Activated naive CD8-positive, alpha-beta T cell treated with anti-CD3 and anti-CD28 coated beads, Interleukin-2, amount 50 U/mL, for 24 hours (primary cell): ENCODE data around the gene GPR4.
A peak's percentile ranks its signal among the peaks of the same experiment; 100 is the strongest.

Experiments
- ATAC-seq: fragments of 150-1000 bp; cut with Tn5 transposase; one replicate; pipeline ENCODE4 v1.10.0; 2021
- DNase-seq: peaks from one replicate; pipeline ENCODE4 v3.0.0; 2021
- H3K27ac Mint-ChIP-seq: one replicate; pipeline ENCODE4 v1.8.0; 2021; ENCODE audit warnings: mild to moderate bottlenecking, mixed read lengths
- H3K27me3 Mint-ChIP-seq: one replicate; pipeline ENCODE4 v1.8.0; 2021; ENCODE audit warnings: mixed read lengths
- H3K36me3 Mint-ChIP-seq: one replicate; pipeline ENCODE4 v1.8.0; 2021; ENCODE audit warnings: low read depth, mixed read lengths
- H3K4me1 Mint-ChIP-seq: one replicate; pipeline ENCODE4 v1.8.0; 2021; ENCODE audit warnings: mixed read lengths
- H3K4me3 Mint-ChIP-seq: one replicate; pipeline ENCODE4 v1.8.0; 2021; ENCODE audit warnings: mild to moderate bottlenecking, moderate library complexity, mixed read lengths
- H3K9me3 Mint-ChIP-seq: one replicate; pipeline ENCODE4 v1.8.0; 2021; ENCODE audit warnings: mixed read lengths

GPR4 gene

GRCh38 chr19:45564131-45564780, 37.8 kb downstream of the GPR4 start:
- Mint-ChIP-seq H3K27me3 (no peaks in the 10 kb centered on the region), H3K4me3 (no peak overlapping the region), H3K9me3 (no peaks in the 10 kb centered on the region), H3K27ac (peak overlapping the region; percentile 35), H3K4me1 (peaks cover 34% of the 10 kb centered on the region), H3K36me3 (peaks cover 2% of the 10 kb centered on the region)
- DNase-seq (no peak), ATAC-seq (peak; percentile 32)

GRCh38 chr19:45560686-45561085, 41.3 kb downstream of the GPR4 start:
- DNase-seq (no peak), ATAC-seq (no peak)
- H3K9me3 Mint-ChIP-seq = no peaks in the 10 kb centered on the region
- H3K27me3 Mint-ChIP-seq = no peaks in the 10 kb centered on the region
- peaks cover 43% of the 10 kb centered on the region for H3K4me1 Mint-ChIP-seq
- H3K36me3 Mint-ChIP-seq = peaks cover 2% of the 10 kb centered on the region
- no peak overlapping the region for H3K4me3 Mint-ChIP-seq
- no peak overlapping the region for H3K27ac Mint-ChIP-seq

DNA sequence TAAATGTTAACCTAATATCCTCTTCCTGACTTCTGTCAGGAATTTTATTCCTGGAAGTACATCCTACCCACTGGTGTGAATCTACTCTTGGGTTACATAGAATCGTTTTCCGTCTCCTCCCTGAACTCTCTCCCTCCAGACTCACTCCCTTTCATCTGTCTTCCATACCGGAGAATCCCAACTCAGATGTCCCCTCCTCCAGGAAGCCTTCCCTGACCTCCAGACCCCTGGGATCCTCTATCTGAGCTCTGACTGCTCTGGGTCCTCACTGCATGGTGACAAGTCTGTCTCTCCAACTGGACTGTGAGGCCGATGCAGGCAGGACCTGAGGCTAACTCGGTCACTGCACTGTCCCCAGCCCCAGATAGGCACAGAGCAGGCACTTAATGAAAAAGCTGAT, 42.0 kb downstream of the GPR4 start:
- Mint-ChIP-seq H3K9me3 (no peaks in the 10 kb centered on the region), H3K27me3 (no peaks in the 10 kb centered on the region), H3K27ac (no peak overlapping the region), H3K4me3 (no peak overlapping the region), H3K4me1 (peaks cover 43% of the 10 kb centered on the region), H3K36me3 (peaks cover 2% of the 10 kb centered on the region)
- DNase-seq = no peak
- ATAC-seq = no peak

- peak; percentile 96 for ATAC-seq
- Mint-ChIP-seq H3K27ac (no peak overlapping the region), H3K4me1 (peaks cover 35% of the 10 kb centered on the region), H3K27me3 (no peaks in the 10 kb centered on the region), H3K36me3 (peaks cover 2% of the 10 kb centered on the region), H3K9me3 (no peaks in the 10 kb centered on the region), H3K4me3 (no peak overlapping the region)
- peak; percentile 72 for DNase-seq
These were observed 43.6 kb downstream of the GPR4 start for GRCh38 chr19:45558399-45558878.

DNA sequence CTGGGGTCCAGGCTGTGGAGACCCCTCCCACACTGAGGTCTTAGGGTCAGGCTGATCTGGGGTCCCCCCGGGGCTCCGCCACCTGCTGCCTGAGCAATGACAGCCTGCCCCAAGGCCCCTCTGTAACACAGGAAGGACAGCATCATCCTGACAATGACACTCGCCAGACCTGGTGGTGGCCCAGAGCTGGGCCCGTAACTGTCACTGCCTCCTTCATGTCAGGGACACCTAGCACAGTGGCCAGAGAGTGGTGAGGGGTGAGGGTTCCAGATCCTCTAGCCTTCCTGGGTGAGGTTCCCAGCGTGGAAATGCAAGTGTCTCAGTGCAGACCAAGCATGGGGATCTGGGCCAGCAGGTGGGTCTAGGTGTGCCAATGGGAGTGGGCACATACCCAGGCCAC, 45.2 kb downstream of the GPR4 start:
- DNase-seq (no peak), ATAC-seq (no peak)
- peaks cover 5% of the 10 kb centered on the region for H3K36me3 Mint-ChIP-seq
- no peaks in the 10 kb centered on the region for H3K9me3 Mint-ChIP-seq
- no peak overlapping the region for H3K4me3 Mint-ChIP-seq
- no peaks in the 10 kb centered on the region for H3K27me3 Mint-ChIP-seq
- H3K27ac Mint-ChIP-seq = no peak overlapping the region
- peaks cover 22% of the 10 kb centered on the region for H3K4me1 Mint-ChIP-seq

- Mint-ChIP-seq H3K27ac (no peak overlapping the region), H3K4me3 (no peak overlapping the region), H3K27me3 (no peaks in the 10 kb centered on the region), H3K4me1 (peaks cover 10% of the 10 kb centered on the region), H3K9me3 (no peaks in the 10 kb centered on the region), H3K36me3 (peaks cover 3% of the 10 kb centered on the region)
- ATAC-seq = no peak
- DNase-seq = no peak
These were observed 47.5 kb downstream of the GPR4 start for GRCh38 chr19:45554481-45554880.

DNA sequence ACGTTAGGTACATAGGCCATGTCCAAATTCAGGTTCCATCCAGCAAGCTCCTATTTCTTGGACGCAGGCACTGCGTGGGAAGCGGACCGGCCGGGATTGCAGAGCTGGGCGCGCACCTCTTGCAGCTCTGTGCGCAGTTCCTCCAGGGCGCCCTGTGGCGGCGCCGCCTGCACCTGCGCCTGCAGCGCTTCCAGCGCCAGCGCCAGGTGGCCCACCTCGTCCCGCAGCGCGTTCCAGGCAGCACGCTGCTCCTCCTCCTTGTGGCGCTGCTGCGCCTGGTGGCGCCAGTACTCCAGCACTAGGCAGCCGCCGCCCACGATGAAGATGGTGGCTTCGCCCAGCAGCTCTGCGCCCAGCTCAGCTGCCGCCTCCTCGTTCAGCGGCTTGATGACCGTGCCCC, 48.5 kb downstream of the GPR4 start:
- DNase-seq = no peak
- peaks cover 3% of the 10 kb centered on the region for H3K4me1 Mint-ChIP-seq
- H3K9me3 Mint-ChIP-seq = no peaks in the 10 kb centered on the region
- ATAC-seq = no peak
- H3K36me3 Mint-ChIP-seq = peaks cover 3% of the 10 kb centered on the region
- no peak overlapping the region for H3K4me3 Mint-ChIP-seq
- no peaks in the 10 kb centered on the region for H3K27me3 Mint-ChIP-seq
- no peak overlapping the region for H3K27ac Mint-ChIP-seq

GRCh38 chr19:45547965-45548609, 53.9 kb downstream of the GPR4 start:
- ATAC-seq (no peak), DNase-seq (no peak)
- Mint-ChIP-seq H3K27ac (no peak overlapping the region), H3K4me3 (no peak overlapping the region), H3K9me3 (no peaks in the 10 kb centered on the region), H3K27me3 (no peaks in the 10 kb centered on the region), H3K4me1 (no peaks in the 10 kb centered on the region), H3K36me3 (peaks cover 3% of the 10 kb centered on the region)

GRCh38 chr19:45547211-45547770, 54.7 kb downstream of the GPR4 start:
- DNase-seq = no peak

DNA sequence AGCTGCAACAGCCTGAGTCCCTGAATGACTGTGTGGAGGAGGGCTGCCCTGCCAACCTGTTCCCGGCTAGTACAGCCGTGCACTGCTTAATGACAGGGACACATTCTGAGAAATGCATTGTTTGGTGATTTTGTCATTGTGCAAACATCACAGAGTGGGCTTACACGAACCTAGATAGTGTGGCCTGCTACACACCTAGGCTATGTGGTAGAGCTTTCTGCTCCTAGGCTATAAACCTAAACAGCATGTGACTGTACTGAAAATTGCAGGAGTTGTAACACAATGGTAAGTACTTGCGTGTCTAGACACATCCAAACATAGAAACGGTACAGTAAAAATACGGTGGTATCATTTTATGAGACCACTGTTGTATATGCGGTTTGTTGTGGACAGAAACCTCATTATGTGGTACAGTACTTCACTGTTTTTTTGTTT, 59.8 kb downstream of the GPR4 start:
- H3K4me3 Mint-ChIP-seq = no peak overlapping the region
- DNase-seq (no peak), ATAC-seq (no peak)
- H3K4me1 Mint-ChIP-seq = no peaks in the 10 kb centered on the region
- peaks cover 8% of the 10 kb centered on the region for H3K36me3 Mint-ChIP-seq
- no peaks in the 10 kb centered on the region for H3K27me3 Mint-ChIP-seq
- H3K9me3 Mint-ChIP-seq = peaks cover 4% of the 10 kb centered on the region
- no peak overlapping the region for H3K27ac Mint-ChIP-seq

More at GRCh38 chr19:45547211-45547770, 54.7 kb downstream of the GPR4 start:
- ATAC-seq = no peak
- Mint-ChIP-seq H3K27ac (no peak overlapping the region), H3K4me1 (no peaks in the 10 kb centered on the region), H3K36me3 (no peaks in the 10 kb centered on the region), H3K27me3 (no peaks in the 10 kb centered on the region), H3K9me3 (no peaks in the 10 kb centered on the region), H3K4me3 (no peak overlapping the region)
